Ovary (tissue), 9 donors: ENCODE data around the gene LINS1. TPM values are rescaled to one million over a fixed set of nuclear protein-coding genes. Genes with fewer than 3 reads are reported as not detected.

Source experiments
- DNase-seq, 5 donors: peaks; one replicate each; pipeline ENCODE4 v3.0.0-alpha.2; 2019 to 2020
- H3K27ac ChIP-seq, 2 donors: fragments of 200-600 bp; one replicate each; pipeline versions ENCODE4 v1.5.1 to v1.8.0; 2019 to 2022
- H3K27me3 ChIP-seq: fragments of 200-600 bp; one replicate; pipeline ENCODE4 v1.8.0; 2022
- H3K36me3 ChIP-seq: fragments of 200-600 bp; sonication (generic); one replicate; pipeline ENCODE4 v1.5.1; 2019
- H3K4me1 ChIP-seq: one replicate; pipeline ENCODE4 v1.8.1; 2013; ENCODE audit warnings: mild to moderate bottlenecking, moderate library complexity; ENCODE audit not compliant: insufficient read depth
- H3K4me3 ChIP-seq: fragments of 200-600 bp; sonication (generic); one replicate; pipeline ENCODE4 v1.5.1; 2017
- H3K9me3 ChIP-seq, 2 donors: fragments of 200-600 bp in 1 of 2; sonication (generic) in 1 of 2; one replicate each; pipeline versions ENCODE4 v1.5.1 to v1.8.1; 2013 to 2019; ENCODE audit warnings: mild to moderate bottlenecking in 1 of 2, moderate library complexity in 1 of 2
- CTCF ChIP-seq, 3 donors: fragments of 450-650 bp in 2 of 3; fragments of 200-600 bp in 1 of 3; IDR thresholded peaks; one replicate each; pipeline versions ENCODE4 v1.5.1 to v1.8.0; 2016 to 2022; ENCODE audit warnings: antibody characterized with exemption in 3 of 3, mild to moderate bottlenecking in 1 of 3
- EP300 ChIP-seq: sonication (generic); formaldehyde crosslinking; IDR thresholded peaks from one replicate; pipeline ENCODE4 v1.6.1; 2017; ENCODE audit warnings: antibody characterized with exemption
- POLR2A ChIP-seq: fragments of 450-650 bp; IDR thresholded peaks from one replicate; pipeline ENCODE4 v1.6.1; 2017; ENCODE audit warnings: antibody characterized with exemption, mild to moderate bottlenecking, moderate library complexity
- WGBS, 3 donors: extraction: QIAGEN DNeasy Blood & Tissue Kit in 1 of 3; methylation state at CpG; one replicate each; pipeline versions ENCODE4 v1.1.5 to v1.1.7; 2013 to 2017; 5-methylcytosine and 5-hydroxymethylcytosine counted together
- intact Hi-C, 4 donors: fragments of 100-400 bp; cut with DNase I; formaldehyde crosslinking; loops; one replicate each; pipeline versions ENCODE4 v1.11.0 to v1.15.1; 2022 to 2023
- polyA plus RNA-seq, 2 donors: library from polyadenylated mRNA; stranded (reverse); fragments of 200-250 nt in 1 of 2; fragments of 350-450 nt in 1 of 2; fragmentation: Illumina TruSeq in 1 of 2; extraction: RNeasy Lipid Tissue Mini Kit (QIAGEN cat#74804) in 1 of 2; gene quantifications; one replicate each; pipeline ENCODE4 v1.2.3, GENCODE V29; 2013 to 2014
- total RNA-seq, 7 donors: library from RNA; depleted of rRNA in 2 of 7; stranded (reverse); fragments of >200 nt in 2 of 7; fragmentation: NEBNext Ultra II Directional in 3 of 7; extraction: Animal tissue kit (Norgen Biotek cat#: 25700) in 3 of 7; gene quantifications; one replicate each; pipeline versions ENCODE4 v1.1.0 to v1.2.4, GENCODE V29; 2016 to 2023
- donor health status: DM: no; HTN: no; CAD: no; lungs with moderate emphysema.
- donor health status: DM: no; HTN: no; CAD: no.
- donor health status: Bipolar disorder and iron deficiency.
- donor health status: DM: yes; HTN: yes; CAD: no.
- donor health status: DM: no; HTN: no; CAD: no.
- donor health status: DM: yes; HTN: yes; CAD: no.

LINS1 gene
- total and polyA plus RNA-seq, 9 donors, result 9.9 to 35.9 (median 19.4) TPM

- 91 to 97% (median 95%) methylated on average over 1 of the region's 1 CpG for WGBS, 3 donors
- TF ChIP-seq POLR2A, result no peak
- TF ChIP-seq EP300, result no peak
- TF ChIP-seq CTCF (IDR thresholded peaks at IDR 0.05), result no peak
- H3K36me3 ChIP-seq, result no peaks in the 10 kb centered on the region
- intact Hi-C loops, result loop anchor here in 1 of 4 donors (10.0 kb wide), 1 partner anchor 244 kb away; the partner anchor contains the start of gene ADAMTS17
- H3K27me3 ChIP-seq, result no peaks in the 10 kb centered on the region
- no peaks in the 10 kb centered on the region for H3K9me3 ChIP-seq
- DNase-seq, result no peak
- H3K27ac ChIP-seq, result no peak overlapping the region
- peaks cover 1% of the 10 kb centered on the region for H3K4me1 ChIP-seq
- H3K4me3 ChIP-seq, result no peak overlapping the region
Observed at GRCh38 chr15:100588638-100589242, 13.2 kb downstream of the LINS1 start.

- peaks cover 1% of the 10 kb centered on the region for H3K4me1 ChIP-seq
- intact Hi-C loops, result loop anchor here in 1 of 4 donors (10.0 kb wide), 1 partner anchor 236 kb away; the partner anchor contains the start of gene ADAMTS17
- 78 to 84% (median 80%) methylated on average over 4 of the region's 4 CpGs for WGBS, 3 donors
Observed at GRCh38 chr15:100580414-100580813, 21.6 kb downstream of the LINS1 start.

GRCh38 chr15:100573526-100573925 is 28.5 kb downstream of the LINS1 start:
- H3K4me1 ChIP-seq, result no peaks in the 10 kb centered on the region
- no peak for DNase-seq
- no peaks in the 10 kb centered on the region for H3K27me3 ChIP-seq
- no peak for TF ChIP-seq POLR2A
- TF ChIP-seq CTCF (IDR thresholded peaks at IDR 0.05), result no peak
- no peak for TF ChIP-seq EP300
- H3K27ac ChIP-seq, result no peak overlapping the region
- no peaks in the 10 kb centered on the region for H3K36me3 ChIP-seq
- H3K9me3 ChIP-seq, result no peaks in the 10 kb centered on the region
- intact Hi-C loops, result loop anchor here in 2 of 4 donors (2.0 to 5.0 kb wide), 2 partner anchors 221 to 225 kb away; no protein-coding TSS in a partner anchor
- H3K4me3 ChIP-seq, result no peak overlapping the region
- WGBS, 3 donors, result 82 to 87% (median 87%) methylated on average over 4 of the region's 4 CpGs

More at GRCh38 chr15:100580414-100580813, 21.6 kb downstream of the LINS1 start:
- Histone ChIP-seq H3K27me3 (no peaks in the 10 kb centered on the region), H3K27ac (no peak overlapping the region), H3K4me3 (no peak overlapping the region), H3K36me3 (no peaks in the 10 kb centered on the region), H3K9me3 (no peaks in the 10 kb centered on the region)
- TF ChIP-seq EP300, result no peak
- TF ChIP-seq CTCF (IDR thresholded peaks at IDR 0.05), result no peak
- TF ChIP-seq POLR2A, result no peak
- DNase-seq, result no peak

- intact Hi-C loops, result loop anchor here in 2 of 4 donors (2.0 to 5.0 kb wide), 2 partner anchors 220 to 224 kb away; no protein-coding TSS in a partner anchor
- peak in 2 of 3 donors; percentile 25 to 33 for TF ChIP-seq CTCF (IDR thresholded peaks at IDR 0.05)
- TF ChIP-seq EP300, result no peak
- no peaks in the 10 kb centered on the region for H3K9me3 ChIP-seq
- H3K36me3 ChIP-seq, result no peaks in the 10 kb centered on the region
- no peaks in the 10 kb centered on the region for H3K27me3 ChIP-seq
- no peak overlapping the region for H3K27ac ChIP-seq
- no peaks in the 10 kb centered on the region for H3K4me1 ChIP-seq
- DNase-seq, result no peak
- WGBS, 3 donors, result 45 to 50% (median 49%) methylated on average over 4 of the region's 4 CpGs
- H3K4me3 ChIP-seq, result no peak overlapping the region
Observed at GRCh38 chr15:100572362-100572983, 29.5 kb downstream of the LINS1 start.
